NCI-H2081 treated with DMSO at 0.1 percent for 48 hours (cell line): ENCODE measurements around the gene EPB42.
"Not testable (repeated sequence)": the region's sequence is repeated elsewhere in the genome, so short reads cannot be mapped to it uniquely, and the experiment has no call there.

ENCODE experiments used
- DNase-seq: peaks from one replicate; lab custom pipeline; 2025; lab: John Stamatoyannopoulos, UW

EPB42 gene

GRCh38 chr15:43185157-43186002 is 35.4 kb downstream of the EPB42 start, which contains the start of gene CCNDBP1:
CCNDBP1 (plus strand) TSS chr15:43185403; CDS start chr15:43185499, 96 bp downstream.
- DNase-seq: no peak

GRCh38 chr15:43184407-43185124 is 36.3 kb downstream of the EPB42 start:
- DNase-seq: no peak

- no peak for DNase-seq
Measured at GRCh38 chr15:43183270-43183669, 37.5 kb downstream of the EPB42 start.

GRCh38 chr15:43177147-43177546 is 43.7 kb downstream of the EPB42 start:
- not testable (repeated sequence) for DNase-seq

- not testable (repeated sequence) for DNase-seq
Measured at GRCh38 chr15:43175656-43176309, 45.0 kb downstream of the EPB42 start.

GRCh38 chr15:43169888-43170287 is 50.9 kb downstream of the EPB42 start:
- DNase-seq: no peak

GRCh38 chr15:43168192-43169107 is 52.4 kb downstream of the EPB42 start:
- no peak for DNase-seq

GRCh38 chr15:43167261-43167660 is 53.6 kb downstream of the EPB42 start:
- not testable (repeated sequence) for DNase-seq

GRCh38 chr15:43165801-43166325 is 55.0 kb downstream of the EPB42 start:
- no peak for DNase-seq

GRCh38 chr15:43153269-43153668 is 67.5 kb downstream of the EPB42 start:
- DNase-seq: no peak

GRCh38 chr15:43151688-43152087 is 69.1 kb downstream of the EPB42 start:
- no peak for DNase-seq

GRCh38 chr15:43150191-43150929 is 70.5 kb downstream of the EPB42 start:
- no peak for DNase-seq
